BLaER1 (cell line): ENCODE measurements around the gene STARD3.
"Not testable (repeated sequence)": the region's sequence is repeated elsewhere in the genome, so short reads cannot be mapped to it uniquely, and the experiment has no call there.

Source experiments
- H3K27ac ChIP-seq: shearing (Covaris generic); formaldehyde crosslinking; 2 replicates; pipeline ENCODE4 v1.8.1; 2022
- H3K27me3 ChIP-seq: shearing (Covaris generic); formaldehyde crosslinking; 2 replicates; pipeline ENCODE4 v1.8.1; 2022
- H3K36me3 ChIP-seq: shearing (Covaris generic); formaldehyde crosslinking; 2 replicates; pipeline ENCODE4 v1.8.1; 2022
- H3K4me1 ChIP-seq: shearing (Covaris generic); formaldehyde crosslinking; 2 replicates; pipeline ENCODE4 v1.8.1; 2022
- H3K4me2 ChIP-seq: shearing (Covaris generic); formaldehyde crosslinking; 2 replicates; pipeline ENCODE4 v1.8.1; 2022
- H3K4me3 ChIP-seq: shearing (Covaris generic); formaldehyde crosslinking; 2 replicates; pipeline ENCODE4 v1.8.1; 2022
- H3K9ac ChIP-seq: shearing (Covaris generic); formaldehyde crosslinking; 2 replicates; pipeline ENCODE4 v1.8.1; 2022
- H3K9me3 ChIP-seq: shearing (Covaris generic); formaldehyde crosslinking; 2 replicates; pipeline ENCODE4 v1.8.1; 2022
- H4K20me1 ChIP-seq: shearing (Covaris generic); formaldehyde crosslinking; 2 replicates; pipeline ENCODE4 v1.8.1; 2022
- Cebpa-rat ChIP-seq: shearing (Covaris generic); IDR thresholded peaks from 2 replicates; pipeline ENCODE4 v1.8.1; 2022

Gene STARD3

DNA sequence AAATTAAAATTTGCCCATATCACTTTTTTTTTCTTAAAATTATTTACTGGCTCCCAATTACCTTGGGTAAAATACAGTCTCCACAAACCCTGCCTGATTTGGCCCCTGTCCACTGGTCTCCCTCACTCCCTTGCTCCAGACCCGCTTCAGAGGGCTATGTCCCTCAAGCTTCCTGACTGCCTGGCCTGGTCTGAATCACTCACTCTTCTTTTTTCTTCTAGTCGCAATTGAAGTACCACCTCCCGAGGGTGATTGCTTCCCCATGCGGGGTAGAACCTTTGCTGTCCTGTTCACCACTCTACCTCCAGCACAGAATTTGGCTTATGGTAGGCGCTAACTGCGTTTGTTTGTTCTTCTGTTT is 51.5 kb downstream of the STARD3 start:
- no peak for TF ChIP-seq Cebpa-rat
- H3K4me3 ChIP-seq = peak overlapping the region; percentile 76
- no peaks in the 10 kb centered on the region for H3K27me3 ChIP-seq
- peak overlapping the region; percentile 87 for H3K27ac ChIP-seq
- peak overlapping the region; percentile 95 for H3K4me2 ChIP-seq
- no peaks in the 10 kb centered on the region; the same call in 1 of the 2 replicates for H3K9me3 ChIP-seq
- H3K36me3 ChIP-seq = peaks cover 12% of the 10 kb centered on the region; the same call in 1 of the 2 replicates
- peak overlapping the region; percentile 74 for H3K9ac ChIP-seq
- H4K20me1 ChIP-seq = no peaks in the 10 kb centered on the region
- H3K4me1 ChIP-seq = peaks cover 18% of the 10 kb centered on the region

DNA sequence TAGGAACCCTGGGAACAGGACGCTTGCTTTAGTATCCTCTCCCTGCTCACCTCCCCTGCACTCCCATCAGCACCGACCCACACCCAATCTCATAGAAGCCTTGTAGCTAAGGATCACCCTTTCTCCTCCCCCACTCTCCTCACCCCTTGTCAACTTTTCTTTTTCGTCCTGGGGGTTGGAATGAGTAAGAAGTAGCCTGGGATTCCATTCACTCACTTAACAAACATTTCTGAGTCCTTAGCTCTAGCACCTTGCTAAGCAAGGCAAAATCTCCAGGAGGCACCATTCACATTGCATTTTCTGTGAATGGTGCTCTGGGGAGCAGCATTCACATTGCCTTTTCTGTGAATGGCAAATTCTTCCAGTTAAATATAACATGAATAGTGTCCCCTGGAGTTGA is 52.0 kb downstream of the STARD3 start:
- Histone ChIP-seq H3K27me3 (no peaks in the 10 kb centered on the region), H3K4me1 (peaks cover 18% of the 10 kb centered on the region), H3K27ac (no peak overlapping the region), H3K4me2 (peak overlapping the region; percentile 95), H4K20me1 (no peaks in the 10 kb centered on the region), H3K9ac (no peak overlapping the region), H3K9me3 (no peaks in the 10 kb centered on the region; the same call in 1 of the 2 replicates), H3K4me3 (peak overlapping the region; percentile 76), H3K36me3 (peaks cover 10% of the 10 kb centered on the region; the same call in 1 of the 2 replicates)
- TF ChIP-seq Cebpa-rat = no peak

DNA sequence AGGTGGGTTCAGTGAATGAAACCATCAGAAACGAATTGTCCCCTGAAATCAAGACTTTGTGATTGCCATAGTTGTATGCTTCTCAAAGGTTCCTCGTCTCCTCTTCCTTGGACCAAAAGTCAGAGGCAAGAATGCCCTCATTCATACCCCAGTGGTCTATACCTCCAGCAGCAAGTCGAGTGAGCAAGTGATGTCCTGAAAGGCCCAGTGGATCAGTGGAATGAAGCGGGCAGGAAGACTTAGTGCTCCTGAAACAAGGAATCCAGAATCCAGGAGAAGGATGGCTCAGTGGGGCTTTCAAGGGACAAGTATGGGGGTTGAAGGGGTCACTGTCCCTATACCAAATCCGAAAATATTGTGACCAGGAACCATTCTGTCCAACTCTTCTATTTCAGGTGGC is 57.6 kb downstream of the STARD3 start:
- Histone ChIP-seq H3K4me2 (no peak overlapping the region), H3K9ac (no peak overlapping the region), H3K36me3 (no peaks in the 10 kb centered on the region), H3K9me3 (no peaks in the 10 kb centered on the region), H3K27ac (no peak overlapping the region), H3K4me3 (no peak overlapping the region), H3K27me3 (peaks cover 14% of the 10 kb centered on the region), H3K4me1 (no peaks in the 10 kb centered on the region), H4K20me1 (no peaks in the 10 kb centered on the region)
- no peak for TF ChIP-seq Cebpa-rat

DNA sequence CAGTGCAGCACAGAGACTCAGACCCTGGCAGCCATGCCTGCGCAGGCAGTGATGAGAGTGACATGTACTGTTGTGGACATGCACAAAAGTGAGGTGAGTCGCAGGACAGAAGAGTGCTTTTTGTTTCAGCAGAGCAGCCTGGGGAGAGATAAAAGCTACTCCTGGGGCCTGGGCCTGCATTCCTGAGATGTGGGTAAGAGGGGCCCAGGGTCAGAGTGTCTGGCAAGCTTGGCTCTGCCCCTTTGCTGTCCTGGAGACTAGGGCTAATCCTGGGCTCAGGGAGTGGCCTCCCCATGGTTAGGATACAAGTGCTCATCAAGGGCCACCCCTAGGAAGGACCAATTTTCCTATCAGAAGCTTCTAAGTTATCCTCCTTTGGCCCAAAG is 58.1 kb downstream of the STARD3 start:
- no peak for TF ChIP-seq Cebpa-rat
- Histone ChIP-seq H3K9me3 (no peaks in the 10 kb centered on the region), H3K27ac (no peak overlapping the region), H4K20me1 (no peaks in the 10 kb centered on the region), H3K4me3 (no peak overlapping the region), H3K9ac (no peak overlapping the region), H3K4me1 (no peaks in the 10 kb centered on the region), H3K4me2 (no peak overlapping the region), H3K27me3 (peaks cover 19% of the 10 kb centered on the region), H3K36me3 (no peaks in the 10 kb centered on the region)

DNA sequence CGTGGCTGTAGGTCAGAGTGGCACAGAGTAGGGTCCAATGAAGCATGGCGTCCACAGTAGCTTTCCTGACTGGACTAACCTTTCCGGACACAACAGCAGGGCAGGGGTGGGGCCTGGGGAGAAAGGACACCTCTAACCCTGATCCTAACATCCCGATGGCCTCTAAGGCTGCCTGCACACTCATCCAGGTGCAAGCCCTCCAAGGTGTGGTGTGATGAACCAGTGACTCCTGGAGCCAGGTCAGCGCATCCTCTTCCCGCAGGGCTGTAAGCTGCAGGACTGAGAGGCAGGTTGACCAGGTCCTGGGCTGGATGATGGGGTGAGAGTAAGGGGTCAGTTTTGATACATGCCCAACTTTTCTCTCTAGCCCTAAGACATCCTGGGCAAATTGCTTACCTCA is 59.8 kb downstream of the STARD3 start:
- no peak overlapping the region for H3K4me3 ChIP-seq
- no peak overlapping the region for H3K4me2 ChIP-seq
- no peak overlapping the region for H3K9ac ChIP-seq
- TF ChIP-seq Cebpa-rat = no peak
- H3K9me3 ChIP-seq = no peaks in the 10 kb centered on the region
- H3K36me3 ChIP-seq = no peaks in the 10 kb centered on the region
- H4K20me1 ChIP-seq = no peaks in the 10 kb centered on the region
- no peaks in the 10 kb centered on the region for H3K4me1 ChIP-seq
- no peak overlapping the region for H3K27ac ChIP-seq
- H3K27me3 ChIP-seq = peaks cover 35% of the 10 kb centered on the region

DNA sequence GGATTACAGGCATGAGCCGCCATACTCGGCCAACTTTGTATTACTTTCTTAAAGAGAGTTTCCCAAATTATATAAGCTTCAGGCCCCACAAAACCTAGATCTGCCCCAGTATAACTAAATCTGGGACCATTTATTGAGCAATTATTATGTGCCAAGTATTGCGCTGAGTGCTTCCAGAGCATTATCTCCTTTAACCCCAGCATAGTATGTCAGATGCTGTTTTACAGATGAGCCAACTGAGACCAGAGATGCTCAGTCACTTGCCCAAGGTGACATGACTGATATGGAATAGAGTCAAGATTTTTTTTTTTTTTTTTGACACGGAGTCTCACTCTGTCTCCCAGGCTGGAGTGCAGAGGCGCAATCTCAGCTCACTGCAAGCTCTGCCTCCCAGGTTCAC is 61.0 kb downstream of the STARD3 start:
- no peaks in the 10 kb centered on the region for H3K36me3 ChIP-seq
- no peaks in the 10 kb centered on the region for H4K20me1 ChIP-seq
- TF ChIP-seq Cebpa-rat = no peak
- H3K4me1 ChIP-seq = no peaks in the 10 kb centered on the region
- H3K27me3 ChIP-seq = peaks cover 39% of the 10 kb centered on the region
- no peak overlapping the region for H3K27ac ChIP-seq
- H3K4me3 ChIP-seq = no peak overlapping the region
- no peak overlapping the region for H3K9ac ChIP-seq
- no peaks in the 10 kb centered on the region for H3K9me3 ChIP-seq
- no peak overlapping the region for H3K4me2 ChIP-seq

DNA sequence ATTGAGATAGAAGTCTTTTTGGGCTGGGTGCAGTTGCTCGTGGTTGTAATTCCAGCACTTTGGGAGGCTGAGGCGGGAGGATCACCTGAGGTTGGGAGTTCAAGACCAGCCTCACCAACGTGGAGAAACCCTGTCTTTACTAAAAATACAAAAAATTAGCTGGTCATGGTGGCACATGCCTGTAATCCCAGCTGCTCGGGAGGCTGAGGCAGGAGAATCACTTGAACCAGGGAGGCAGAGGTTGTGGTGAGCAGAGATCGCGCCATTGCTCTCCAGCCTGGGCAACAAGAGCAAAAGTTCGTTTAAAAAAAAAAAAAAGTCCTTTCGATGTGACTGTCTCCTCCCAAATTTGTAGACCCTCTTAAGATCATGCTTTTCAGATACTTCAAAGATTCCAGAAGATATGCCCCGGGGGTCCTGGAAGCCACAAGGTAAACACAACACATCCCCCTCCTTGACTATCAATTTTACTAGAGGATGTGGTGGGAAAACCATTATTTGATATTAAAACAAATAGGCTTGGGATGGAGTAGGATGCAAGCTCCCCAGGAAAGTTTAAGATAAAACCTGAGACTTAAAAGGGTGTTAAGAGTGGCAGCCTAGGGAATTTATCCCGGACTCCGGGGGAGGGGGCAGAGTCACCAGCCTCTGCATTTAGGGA is 62.3 kb downstream of the STARD3 start:
- not testable (repeated sequence) for H3K27ac ChIP-seq, H3K9ac ChIP-seq, H4K20me1 ChIP-seq, H3K4me3 ChIP-seq, H3K9me3 ChIP-seq, H3K36me3 ChIP-seq, H3K4me2 ChIP-seq
- Histone ChIP-seq H3K4me1 (peaks cover 12% of the 10 kb centered on the region), H3K27me3 (peaks cover 39% of the 10 kb centered on the region)

DNA sequence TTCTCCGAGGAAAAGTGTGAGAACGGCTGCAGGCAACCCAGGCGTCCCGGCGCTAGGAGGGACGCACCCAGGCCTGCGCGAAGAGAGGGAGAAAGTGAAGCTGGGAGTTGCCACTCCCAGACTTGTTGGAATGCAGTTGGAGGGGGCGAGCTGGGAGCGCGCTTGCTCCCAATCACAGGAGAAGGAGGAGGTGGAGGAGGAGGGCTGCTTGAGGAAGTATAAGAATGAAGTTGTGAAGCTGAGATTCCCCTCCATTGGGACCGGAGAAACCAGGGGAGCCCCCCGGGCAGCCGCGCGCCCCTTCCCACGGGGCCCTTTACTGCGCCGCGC is 62.8 kb downstream of the STARD3 start, which contains the start of gene ERBB2:
ERBB2 (plus strand) TSS at position 247 of the 330 bp plus-strand sequence. CDS start 175 bp downstream, outside the sequence.
- Histone ChIP-seq H3K36me3 (no peaks in the 10 kb centered on the region), H3K27me3 (peaks cover 39% of the 10 kb centered on the region), H3K9me3 (no peaks in the 10 kb centered on the region), H3K9ac (no peak within 1 kb of the TSS), H3K4me2 (no peak within 1 kb of the TSS), H3K4me1 (peaks cover 17% of the 10 kb centered on the region), H3K4me3 (no peak within 1 kb of the TSS), H3K27ac (no peak within 1 kb of the TSS), H4K20me1 (no peaks in the 10 kb centered on the region)
- no peak for TF ChIP-seq Cebpa-rat

DNA sequence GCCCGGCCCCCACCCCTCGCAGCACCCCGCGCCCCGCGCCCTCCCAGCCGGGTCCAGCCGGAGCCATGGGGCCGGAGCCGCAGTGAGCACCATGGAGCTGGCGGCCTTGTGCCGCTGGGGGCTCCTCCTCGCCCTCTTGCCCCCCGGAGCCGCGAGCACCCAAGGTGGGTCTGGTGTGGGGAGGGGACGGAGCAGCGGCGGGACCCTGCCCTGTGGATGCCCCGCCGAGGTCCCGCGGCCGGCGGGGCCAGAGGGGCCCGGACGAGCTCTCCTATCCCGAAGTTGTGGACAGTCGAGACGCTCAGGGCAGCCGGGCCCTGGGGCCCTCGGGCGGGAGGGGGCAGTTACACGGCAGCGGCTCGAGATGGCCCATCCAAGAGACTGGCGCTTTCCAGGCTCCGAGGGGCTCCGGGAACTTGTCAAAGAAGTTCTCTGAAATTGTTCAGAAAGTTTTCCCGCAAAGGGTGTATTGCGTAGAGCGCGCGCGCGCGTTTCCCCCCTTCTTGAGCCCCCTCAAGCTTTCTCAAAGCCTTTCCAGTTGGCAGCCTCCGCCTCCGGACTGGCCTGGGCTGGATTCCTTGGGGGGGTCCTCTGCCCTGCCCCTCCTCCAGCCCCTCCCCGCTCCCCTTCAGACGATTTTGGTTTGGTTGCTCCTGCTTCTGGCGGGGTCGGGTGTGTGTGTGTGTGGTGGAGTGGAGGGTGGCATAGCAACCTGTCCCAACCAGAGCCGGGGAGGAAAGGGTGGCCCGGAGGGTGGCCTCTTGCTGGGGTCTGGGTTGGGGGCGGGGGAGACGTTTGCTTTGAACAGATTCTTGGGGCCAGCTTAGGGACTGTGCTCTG is 63.4 kb downstream of the STARD3 start:
- Histone ChIP-seq H3K4me3 (no peak overlapping the region), H3K36me3 (no peaks in the 10 kb centered on the region), H3K9me3 (no peaks in the 10 kb centered on the region), H3K9ac (no peak overlapping the region), H3K4me2 (no peak overlapping the region), H3K27me3 (peaks cover 39% of the 10 kb centered on the region), H4K20me1 (no peaks in the 10 kb centered on the region), H3K4me1 (peaks cover 22% of the 10 kb centered on the region), H3K27ac (no peak overlapping the region)
- no peak for TF ChIP-seq Cebpa-rat

DNA sequence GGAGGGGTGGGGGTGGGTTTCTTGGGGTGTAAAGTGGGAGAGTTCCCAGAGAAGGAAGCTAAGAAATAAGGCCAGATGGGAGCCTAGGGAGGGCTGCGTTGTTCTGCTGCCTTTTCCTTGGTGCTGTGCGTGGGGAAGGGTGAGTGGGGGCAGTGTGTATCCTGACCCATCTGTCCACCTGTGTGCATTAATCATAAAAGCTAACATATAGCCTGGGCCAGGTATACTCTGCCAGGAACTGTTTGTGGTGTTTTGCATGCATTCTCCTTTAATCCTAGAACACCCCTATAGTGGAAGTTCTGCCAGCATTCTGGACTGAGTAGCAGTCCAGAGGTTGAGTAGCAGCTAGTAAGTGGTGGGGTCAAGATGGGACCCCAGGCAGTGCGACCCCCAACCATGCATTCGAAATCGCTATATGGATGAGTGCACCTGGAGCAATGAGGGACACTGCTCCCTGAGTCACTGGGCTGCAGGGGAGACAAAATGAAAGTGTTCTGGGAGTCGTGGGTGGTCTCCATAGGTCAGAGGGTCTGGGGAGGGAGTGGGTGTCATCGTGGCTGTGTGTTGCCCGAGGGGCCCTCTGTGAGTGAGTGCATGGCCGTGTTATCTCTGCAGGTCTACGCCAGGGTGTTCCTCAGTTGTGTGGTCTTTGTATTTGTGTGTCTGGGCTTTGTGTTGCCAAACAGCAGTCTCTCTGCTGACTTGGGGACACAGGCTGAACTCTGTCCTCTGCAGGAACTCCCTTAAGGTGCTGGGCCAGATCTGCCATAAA is 64.3 kb downstream of the STARD3 start:
- Histone ChIP-seq H3K4me3 (no peak overlapping the region), H3K9me3 (no peaks in the 10 kb centered on the region), H3K4me1 (peaks cover 31% of the 10 kb centered on the region), H3K27me3 (peaks cover 39% of the 10 kb centered on the region), H3K9ac (no peak overlapping the region), H3K27ac (no peak overlapping the region), H3K4me2 (no peak overlapping the region), H4K20me1 (no peaks in the 10 kb centered on the region), H3K36me3 (no peaks in the 10 kb centered on the region)
- TF ChIP-seq Cebpa-rat = no peak
